H9 (cell line): ENCODE results near the gene PRKACA. TPM values are rescaled to one million over a fixed set of nuclear protein-coding genes. Genes with fewer than 3 reads are reported as not detected.

Experiments used
- DNase-seq: peaks from one replicate; pipeline ENCODE4 v3.0.0-alpha.2; 2017
- H2AFZ ChIP-seq: one replicate; pipeline ENCODE4 v1.6.1; 2013; ENCODE audit warnings: mild to moderate bottlenecking, low read length, control low read depth, moderate library complexity
- H2AK5ac ChIP-seq: 2 replicates; pipeline ENCODE4 v1.6.1; 2013; ENCODE audit warnings: low read length, control low read depth, mixed read lengths; ENCODE audit not compliant: insufficient read length
- H2BK120ac ChIP-seq: one replicate; pipeline ENCODE4 v1.6.1; 2013; ENCODE audit warnings: low read depth, mild to moderate bottlenecking, low read length, control low read depth, inconsistent platforms; ENCODE audit not compliant: poor library complexity, severe bottlenecking
- H2BK12ac ChIP-seq: 2 replicates; pipeline ENCODE4 v1.6.1; 2013; ENCODE audit warnings: low read length, control low read depth, mixed read lengths, low read depth; ENCODE audit not compliant: insufficient read length
- H2BK15ac ChIP-seq: 2 replicates; pipeline ENCODE4 v1.6.1; 2013; ENCODE audit warnings: low read depth, low read length, control low read depth
- H2BK20ac ChIP-seq: one replicate; pipeline ENCODE4 v1.6.1; 2013; ENCODE audit warnings: low read depth, mild to moderate bottlenecking, low read length, control low read depth, inconsistent platforms; ENCODE audit not compliant: poor library complexity, severe bottlenecking
- H2BK5ac ChIP-seq: 2 replicates; pipeline ENCODE4 v1.6.1; 2013; ENCODE audit warnings: low read length, control low read depth, mixed read lengths; ENCODE audit not compliant: insufficient read length
- H3K14ac ChIP-seq: 2 replicates; pipeline ENCODE4 v1.6.1; 2013; ENCODE audit warnings: low read length, control low read depth; ENCODE audit not compliant: insufficient read depth
- H3K18ac ChIP-seq: 2 replicates; pipeline ENCODE4 v1.6.1; 2013; ENCODE audit warnings: low read depth, mild to moderate bottlenecking, mixed read lengths, low read length, control low read depth; ENCODE audit not compliant: insufficient read length
- H3K23ac ChIP-seq: 2 replicates; pipeline ENCODE4 v1.6.1; 2013; ENCODE audit warnings: low read length, control low read depth, mixed read lengths, low read depth; ENCODE audit not compliant: insufficient read length
- H3K23me2 ChIP-seq: 2 replicates; pipeline ENCODE4 v1.6.1; 2013; ENCODE audit warnings: low read depth, mild to moderate bottlenecking, mixed read lengths, low read length, control low read depth; ENCODE audit not compliant: insufficient read length, poor library complexity, severe bottlenecking
- H3K27ac ChIP-seq: 2 replicates; pipeline ENCODE4 v1.5.1; 2013; ENCODE audit warnings: low read length, control low read depth, mixed read lengths, low read depth; ENCODE audit not compliant: insufficient read length
- H3K27me3 ChIP-seq: 2 replicates; pipeline ENCODE4 v1.6.1; 2013; ENCODE audit warnings: low read length, control low read depth, inconsistent platforms; ENCODE audit not compliant: insufficient read depth
- H3K4ac ChIP-seq: 2 replicates; pipeline ENCODE4 v1.6.1; 2013; ENCODE audit warnings: low read depth, mild to moderate bottlenecking, control low read depth, inconsistent platforms, low read length, moderate library complexity
- H3K4me1 ChIP-seq: 2 replicates; pipeline ENCODE4 v1.6.1; 2013; ENCODE audit warnings: low read length, control low read depth, inconsistent platforms; ENCODE audit not compliant: insufficient read depth
- H3K4me2 ChIP-seq: 2 replicates; pipeline ENCODE4 v1.6.1; 2013; ENCODE audit warnings: low read length, control low read depth, mixed read lengths; ENCODE audit not compliant: insufficient read length, insufficient read depth
- H3K56ac ChIP-seq: 2 replicates; pipeline ENCODE4 v1.6.1; 2013; ENCODE audit warnings: low read depth, mild to moderate bottlenecking, mixed read lengths, low read length, control low read depth; ENCODE audit not compliant: insufficient read length
- H3K79me1 ChIP-seq: 2 replicates; pipeline ENCODE4 v1.6.1; 2013; ENCODE audit warnings: low read depth, mild to moderate bottlenecking, moderate library complexity, low read length, control low read depth, inconsistent platforms; ENCODE audit not compliant: insufficient read depth, poor library complexity, severe bottlenecking
- H3K79me2 ChIP-seq: 2 replicates; pipeline ENCODE4 v1.6.1; 2013; ENCODE audit warnings: low read length, control low read depth, inconsistent platforms; ENCODE audit not compliant: insufficient read depth
- H3K9ac ChIP-seq: 2 replicates; pipeline ENCODE4 v1.6.1; 2013; ENCODE audit warnings: low read length, control low read depth, mixed read lengths; ENCODE audit not compliant: insufficient read length; ENCODE audit errors: extremely low read depth
- H3K9me3 ChIP-seq: one replicate; pipeline ENCODE4 v1.6.1; 2013; ENCODE audit warnings: low read depth, low read length, inconsistent platforms; ENCODE audit not compliant: control insufficient read depth
- H3T11ph ChIP-seq: one replicate; pipeline ENCODE4 v1.6.1; 2013; ENCODE audit warnings: mild to moderate bottlenecking, low read length, control low read depth, inconsistent platforms
- H4K20me1 ChIP-seq: one replicate; pipeline ENCODE4 v1.6.1; 2013; ENCODE audit not compliant: control insufficient read depth, insufficient read length, insufficient read depth
- H4K5ac ChIP-seq: 2 replicates; pipeline ENCODE4 v1.6.1; 2013; ENCODE audit warnings: low read depth, mild to moderate bottlenecking, mixed read lengths, low read length, control low read depth; ENCODE audit not compliant: insufficient read length
- H4K8ac ChIP-seq: replicated peaks from 2 replicates; pipeline ENCODE4 v1.6.1; 2013; ENCODE audit warnings: low read length, control low read depth, mixed read lengths, low read depth; ENCODE audit not compliant: insufficient read length
- H4K91ac ChIP-seq: 2 replicates; pipeline ENCODE4 v1.6.1; 2013; ENCODE audit warnings: low read depth, mild to moderate bottlenecking, moderate library complexity, mixed read lengths, low read length, control low read depth; ENCODE audit not compliant: insufficient read length
- H3K27ac Mint-ChIP-seq, 3 experiments: 2 replicates in 2 of 3; 3 replicates in 1 of 3; pipeline ENCODE4 v1.8.0; 2020 to 2021; ENCODE audit warnings: mixed read lengths in 3 of 3, mild to moderate bottlenecking in 1 of 3, moderate library complexity in 1 of 3
- H3K27me3 Mint-ChIP-seq: 2 replicates; pipeline ENCODE4 v1.8.0; 2021; ENCODE audit warnings: low read depth, mild to moderate bottlenecking, moderate library complexity, mixed read lengths
- H3K36me3 Mint-ChIP-seq, 3 experiments: 2 replicates in 2 of 3; 3 replicates in 1 of 3; pipeline ENCODE4 v1.8.0; 2020 to 2021; ENCODE audit warnings: low read depth in 3 of 3, mixed read lengths in 3 of 3; ENCODE audit not compliant: insufficient read depth in 1 of 3
- H3K4me1 Mint-ChIP-seq, 2 experiments: 2 replicates each; pipeline ENCODE4 v1.8.0; 2020; ENCODE audit warnings: mixed read lengths in 2 of 2
- H3K4me3 Mint-ChIP-seq, 2 experiments: 2 replicates in 1 of 2; 3 replicates in 1 of 2; pipeline ENCODE4 v1.8.0; 2020 to 2021; ENCODE audit warnings: mild to moderate bottlenecking in 2 of 2, mixed read lengths in 2 of 2, moderate library complexity in 1 of 2
- H3K9me3 Mint-ChIP-seq, 2 experiments: 2 replicates in 1 of 2; 3 replicates in 1 of 2; pipeline ENCODE4 v1.8.0; 2020; ENCODE audit warnings: mild to moderate bottlenecking in 2 of 2, mixed read lengths in 2 of 2, moderate library complexity in 1 of 2
- CTCF ChIP-seq: fragments of 200-600 bp; sonication (generic); conservative IDR thresholded peaks from 3 replicates; pipeline ENCODE4 v1.8.0; 2021; ENCODE audit warnings: antibody characterized with exemption, mild to moderate bottlenecking
- WGBS: extraction: QIAGEN DNeasy Blood & Tissue Kit; methylation state at CpG from one replicate; pipeline ENCODE4 v1.1.7; 2013; ENCODE audit warnings: missing lambda C conversion rate, low lambda C conversion rate, mixed read lengths; ENCODE audit not compliant: insufficient read length; ENCODE audit errors: extremely low coverage; 5-methylcytosine and 5-hydroxymethylcytosine counted together
- total RNA-seq: library from RNA; stranded (reverse); gene quantifications from 2 replicates; pipeline ENCODE4 v1.2.1, GENCODE V29; 2021

Gene PRKACA
- total RNA-seq, 1 experiment from 2014 or later: 51.8 TPM

GRCh38 chr19:14096272-14096992, 21.1 kb downstream of the PRKACA start:
- Histone ChIP-seq H3K23me2 (peaks cover 6% of the 10 kb centered on the region), H2AK5ac (no peak overlapping the region), H3K79me1 (no peaks in the 10 kb centered on the region), H3K56ac (no peak overlapping the region), H3K4me1 (no peaks in the 10 kb centered on the region), H2BK5ac (no peak overlapping the region), H2BK12ac (no peak overlapping the region), H3K14ac (no peak overlapping the region), H4K91ac (no peak overlapping the region), H3T11ph (no peak overlapping the region), H2BK15ac (no peak overlapping the region), H3K4ac (no peak overlapping the region), H3K27me3 (no peaks in the 10 kb centered on the region), H3K4me2 (no peak overlapping the region), H3K23ac (no peak overlapping the region), H4K20me1 (no peaks in the 10 kb centered on the region), H4K8ac (no peak overlapping the region), H3K9ac (no peak overlapping the region), H2BK20ac (no peak overlapping the region), H2BK120ac (no peak overlapping the region), H3K79me2 (no peaks in the 10 kb centered on the region), H2AFZ (no peak overlapping the region), H3K18ac (no peak overlapping the region), H3K9me3 (peaks cover 6% of the 10 kb centered on the region), H4K5ac (no peak overlapping the region), H3K27ac (no peak overlapping the region)
- peak; percentile 52 for TF ChIP-seq CTCF
- Mint-ChIP-seq H3K27me3 (peaks cover 20% of the 10 kb centered on the region), H3K27ac (peak overlapping the region in 1 of 3 experiments; percentile 75; a peak in 2 of 7 replicates), H3K4me1 (peaks cover 7 to 8% of the 10 kb centered on the region in 2 experiments; a peak in 3 of 4 replicates), H3K36me3 (peaks cover 6 to 32% (median 22%) of the 10 kb centered on the region in 3 experiments), H3K9me3 (peaks cover 13 to 15% of the 10 kb centered on the region in 2 experiments), H3K4me3 (0 out of 5 replicates have a peak overlapping the region, but pooled peaks of 1 of the 2 experiments have one; percentile 31)
- no peak for DNase-seq
- WGBS: no CpG with 5 or more reads among the region's 11 CpGs
